GM10248 (cell line): ENCODE data around the gene H2BK1.

ENCODE experiments used
- CTCF ChIA-PET: fragments of 300-600 bp; sonication (Branson Sonifier 250); formaldehyde crosslinking; extraction: SDS; loops from one replicate; lab custom pipeline; 2021; ENCODE audit warnings: antibody characterized with exemption; lab: Yijun Ruan, JAX
- POLR2A ChIA-PET: fragments of 350-650 bp; sonication (Branson Sonifier 250); formaldehyde crosslinking; extraction: SDS; loops from one replicate; lab custom pipeline; 2020; ENCODE audit warnings: antibody characterized with exemption; lab: Yijun Ruan, JAX
- DNase-seq: peaks from one replicate; pipeline ENCODE4 v3.0.0; 2012; ENCODE audit errors: extremely low spot score
- TF ChIP-seq, protein P1 (sequence below): IDR thresholded peaks from 2 replicates; pipeline ENCODE4 v1.5.1; 2012; ENCODE audit warnings: mild to moderate bottlenecking, low read depth; ENCODE audit errors: extremely low read depth, missing control alignments, control extremely low read depth

H2BK1 gene

DNA sequence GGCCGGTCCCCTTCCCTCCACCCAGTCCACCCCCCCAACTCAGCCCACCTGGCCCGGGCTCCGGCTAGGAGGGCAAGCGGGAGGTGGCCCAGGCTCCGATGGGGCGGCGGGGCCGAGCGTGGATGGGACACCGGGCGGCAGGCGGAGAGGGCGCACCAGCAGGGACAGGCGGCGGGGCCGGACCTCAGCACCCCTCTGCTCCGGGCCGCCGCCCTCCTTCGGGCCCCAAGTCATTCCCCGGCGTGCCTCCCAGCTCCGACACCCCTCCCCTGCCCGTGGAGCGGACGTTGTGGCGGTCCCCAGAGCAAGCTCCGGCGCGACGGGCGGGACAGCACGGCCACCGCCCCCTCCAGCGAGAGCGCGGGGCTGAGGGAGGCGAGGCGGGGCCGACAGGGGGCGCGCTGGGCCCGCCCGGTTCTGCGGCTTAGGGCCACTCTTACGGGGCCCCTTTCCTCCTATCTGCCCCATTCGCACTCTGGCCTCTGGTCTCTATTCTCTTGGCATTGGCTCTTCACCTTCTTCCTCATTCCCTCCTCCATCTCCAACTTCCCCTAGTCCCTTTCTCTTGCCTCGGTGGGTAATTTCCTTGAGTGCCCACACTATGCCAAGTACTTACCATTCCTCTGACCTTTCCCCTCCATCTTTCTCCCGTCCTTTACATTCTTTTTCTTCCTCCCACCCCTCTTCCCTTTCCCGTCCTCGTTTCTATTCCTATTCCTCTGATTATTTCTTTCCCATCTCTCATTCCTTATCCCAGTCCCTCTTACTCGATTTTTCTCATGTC lies 42.1 kb downstream of the H2BK1 start:
- peak; percentile 79 for DNase-seq
- CTCF ChIA-PET = interaction anchor here (0.7 to 4.1 kb wide), 11 partner anchors 8 to 75 kb away, joined by 3 to 19 read pairs (median 3); partner anchors contain the start of genes ABCF2 and H2BK1
- TF ChIP-seq, protein P1, sequence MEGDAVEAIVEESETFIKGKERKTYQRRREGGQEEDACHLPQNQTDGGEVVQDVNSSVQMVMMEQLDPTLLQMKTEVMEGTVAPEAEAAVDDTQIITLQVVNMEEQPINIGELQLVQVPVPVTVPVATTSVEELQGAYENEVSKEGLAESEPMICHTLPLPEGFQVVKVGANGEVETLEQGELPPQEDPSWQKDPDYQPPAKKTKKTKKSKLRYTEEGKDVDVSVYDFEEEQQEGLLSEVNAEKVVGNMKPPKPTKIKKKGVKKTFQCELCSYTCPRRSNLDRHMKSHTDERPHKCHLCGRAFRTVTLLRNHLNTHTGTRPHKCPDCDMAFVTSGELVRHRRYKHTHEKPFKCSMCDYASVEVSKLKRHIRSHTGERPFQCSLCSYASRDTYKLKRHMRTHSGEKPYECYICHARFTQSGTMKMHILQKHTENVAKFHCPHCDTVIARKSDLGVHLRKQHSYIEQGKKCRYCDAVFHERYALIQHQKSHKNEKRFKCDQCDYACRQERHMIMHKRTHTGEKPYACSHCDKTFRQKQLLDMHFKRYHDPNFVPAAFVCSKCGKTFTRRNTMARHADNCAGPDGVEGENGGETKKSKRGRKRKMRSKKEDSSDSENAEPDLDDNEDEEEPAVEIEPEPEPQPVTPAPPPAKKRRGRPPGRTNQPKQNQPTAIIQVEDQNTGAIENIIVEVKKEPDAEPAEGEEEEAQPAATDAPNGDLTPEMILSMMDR = peak; percentile 75
- POLR2A ChIA-PET = no interaction called here

DNA sequence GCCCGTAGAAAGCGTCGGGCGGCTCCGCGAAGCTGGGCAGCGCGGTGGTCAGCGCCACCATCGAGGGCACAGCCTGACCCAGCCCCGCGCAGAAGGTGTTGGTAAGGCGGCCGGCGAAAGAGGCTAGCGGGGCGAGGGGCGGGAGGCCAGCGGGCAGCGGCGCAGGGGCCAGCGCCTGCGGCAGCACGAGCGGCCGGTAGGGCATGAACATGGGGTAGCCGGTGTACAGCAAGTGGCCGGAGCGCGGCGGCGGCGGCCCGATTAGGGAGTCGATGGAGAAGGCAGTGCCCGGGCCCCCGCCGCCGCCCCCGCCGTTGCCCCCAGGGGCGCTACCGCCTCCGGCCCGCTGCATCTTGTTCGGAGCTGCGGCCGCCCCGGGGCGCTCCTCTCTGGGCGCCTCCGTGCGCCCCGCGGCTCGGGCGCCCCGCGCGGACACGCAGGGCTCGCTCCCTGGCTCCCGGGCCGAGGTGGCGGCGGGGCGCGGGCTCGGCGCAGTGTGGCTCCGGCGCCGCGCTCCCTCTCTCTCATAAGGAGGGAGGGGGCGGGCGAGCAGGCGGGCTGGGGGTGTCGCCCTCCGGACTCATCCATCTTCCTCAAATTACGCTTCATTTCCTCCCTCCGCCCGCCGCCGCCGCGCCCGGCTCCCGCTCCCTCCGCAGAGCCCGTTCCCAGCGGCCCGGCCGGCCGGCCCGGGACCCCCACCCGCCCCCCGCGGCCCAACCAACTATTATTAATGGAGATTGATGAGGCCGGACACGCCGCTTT lies 42.9 kb downstream of the H2BK1 start, which contains the start of gene GBX1:
TSS of gene GBX1 (minus strand) at position 498 of the 765 bp plus-strand sequence. CDS start at position 352, 146 bp downstream.
- POLR2A ChIA-PET = no interaction called here
- CTCF ChIA-PET = interaction anchor here (0.7 to 4.1 kb wide), 11 partner anchors 8 to 76 kb away, joined by 3 to 19 read pairs (median 5); partner anchors contain the start of genes ABCF2 and H2BK1
- DNase-seq = no peak
- TF ChIP-seq, protein P1 = no peak

DNA sequence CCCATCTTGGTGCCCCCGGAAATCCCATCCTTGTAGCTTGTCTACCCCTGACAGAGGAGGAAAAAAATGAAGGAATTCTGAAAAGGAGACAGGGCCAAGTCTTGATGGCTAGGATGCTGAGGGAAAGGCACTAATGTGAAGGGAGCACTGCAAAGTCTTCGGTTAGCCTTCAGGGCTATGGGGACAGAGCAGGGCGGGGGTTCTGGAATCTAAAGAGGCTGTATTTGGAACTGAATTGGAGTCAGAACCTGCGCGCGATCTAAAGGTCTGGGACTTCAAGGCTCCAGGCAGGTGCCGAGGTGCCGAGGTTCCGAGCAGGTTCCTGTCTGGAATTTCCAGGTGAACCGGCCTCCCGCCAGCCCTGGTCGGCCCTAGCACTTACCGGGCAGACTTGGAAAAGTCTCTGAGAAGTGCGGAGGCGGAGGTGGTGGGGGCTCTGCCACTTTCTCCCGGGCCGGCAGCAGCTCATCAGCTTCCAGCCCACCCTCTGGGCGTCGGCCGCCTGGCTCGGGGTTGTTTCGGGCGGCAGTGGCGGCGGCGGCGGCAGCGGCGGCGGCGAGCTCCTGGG lies 43.6 kb downstream of the H2BK1 start:
- ChIA-PET CTCF (interaction anchor here (1.2 to 4.1 kb wide), 8 partner anchors 9 to 269 kb away, joined by 3 to 19 read pairs (median 10); no protein-coding TSS in a partner anchor), POLR2A (no interaction called here)
- TF ChIP-seq, protein P1 = no peak
- no peak for DNase-seq

DNA sequence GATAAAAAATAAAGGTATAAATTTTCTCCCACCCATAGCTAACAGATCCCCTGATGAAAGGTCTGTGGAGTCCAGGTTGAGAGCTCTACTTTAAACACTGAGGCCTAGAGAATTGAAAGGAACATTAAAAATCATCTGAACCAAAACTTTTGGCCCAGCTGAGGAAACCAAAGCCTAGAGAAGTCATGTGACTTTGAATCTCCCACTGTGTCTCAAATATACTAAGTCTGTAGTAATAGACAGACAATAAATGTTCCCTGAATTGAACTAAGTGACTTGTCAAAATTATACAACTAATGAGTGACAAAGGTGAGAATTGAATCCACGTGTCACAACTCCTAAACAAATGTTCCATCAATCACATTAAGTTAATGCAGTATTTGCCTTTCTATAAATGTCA lies 48.5 kb downstream of the H2BK1 start:
- TF ChIP-seq, protein P1 = no peak
- DNase-seq = no peak
- ChIA-PET CTCF (interaction anchor here (2.0 to 2.5 kb wide), 4 partner anchors 10 to 83 kb away, joined by 6 to 11 read pairs (median 8); no protein-coding TSS in a partner anchor), POLR2A (no interaction called here)
